Hepatocyte (in vitro differentiated cells): ENCODE data around the gene SLC38A11. TPM values are rescaled to one million over a fixed set of nuclear protein-coding genes. Genes with fewer than 3 reads are reported as not detected.

Experiments
- DNase-seq: peaks from one replicate; pipeline ENCODE4 v3.0.0-alpha.2; 2016; ENCODE audit warnings: low spot score
- H2AFZ ChIP-seq: fragments of 200-600 bp; sonication (generic); 2 replicates; pipeline ENCODE4 v1.6.0; 2016; ENCODE audit warnings: antibody characterized with exemption, mild to moderate bottlenecking
- H3K27ac ChIP-seq: fragments of 200-600 bp; sonication (generic); 2 replicates; pipeline ENCODE4 v1.5.1; 2016; ENCODE audit warnings: mild to moderate bottlenecking
- H3K27me3 ChIP-seq: fragments of 200-600 bp; sonication (generic); 2 replicates; pipeline ENCODE4 v1.6.1; 2016
- H3K36me3 ChIP-seq: fragments of 200-600 bp; sonication (generic); replicated peaks from 2 replicates; pipeline ENCODE4 v1.5.1; 2016; ENCODE audit warnings: low read depth; ENCODE audit not compliant: insufficient read depth
- H3K4me1 ChIP-seq: fragments of 200-600 bp; sonication (generic); 2 replicates; pipeline ENCODE4 v1.5.1; 2016; ENCODE audit warnings: mild to moderate bottlenecking, moderate library complexity; ENCODE audit not compliant: insufficient read depth
- H3K4me2 ChIP-seq: fragments of 200-600 bp; sonication (generic); 2 replicates; pipeline ENCODE4 v1.6.0; 2016
- H3K4me3 ChIP-seq: fragments of 200-600 bp; sonication (generic); 2 replicates; pipeline ENCODE4 v1.5.1; 2016; ENCODE audit warnings: mild to moderate bottlenecking
- H3K79me2 ChIP-seq: fragments of 200-600 bp; sonication (generic); 2 replicates; pipeline ENCODE4 v1.6.0; 2017; ENCODE audit warnings: mild to moderate bottlenecking
- H3K9me2 ChIP-seq: fragments of 200-600 bp; sonication (generic); replicated peaks from 2 replicates; pipeline ENCODE4 v1.6.0; 2017; ENCODE audit warnings: mild to moderate bottlenecking; ENCODE audit not compliant: insufficient read depth
- H3K9me3 ChIP-seq: fragments of 200-600 bp; sonication (generic); 2 replicates; pipeline ENCODE4 v1.5.1; 2016; ENCODE audit warnings: low read depth, mild to moderate bottlenecking
- H4K20me1 ChIP-seq: fragments of 200-600 bp; sonication (generic); 2 replicates; pipeline ENCODE4 v1.6.0; 2016; ENCODE audit warnings: mild to moderate bottlenecking; ENCODE audit not compliant: insufficient read depth, poor library complexity, severe bottlenecking
- CTCF ChIP-seq: fragments of 200-600 bp; sonication (generic); IDR thresholded peaks from 2 replicates; pipeline ENCODE4 v1.5.1; 2016; ENCODE audit warnings: antibody characterized with exemption, mild to moderate bottlenecking; ENCODE audit not compliant: poor library complexity
- EZH2 ChIP-seq: fragments of 200-600 bp; sonication (generic); IDR thresholded peaks from 2 replicates; pipeline ENCODE4 v1.6.1; 2016; ENCODE audit warnings: antibody characterized with exemption, mild to moderate bottlenecking, borderline replicate concordance
- EZH2phosphoT487 ChIP-seq: fragments of 200-600 bp; sonication (generic); IDR thresholded peaks from one replicate; pipeline ENCODE4 v1.6.1; 2018; ENCODE audit warnings: antibody characterized with exemption, mild to moderate bottlenecking, low read depth, moderate library complexity; ENCODE audit not compliant: unreplicated experiment, severe bottlenecking
- WGBS: methylation state at CpG from one replicate; pipeline ENCODE4 v1.1.6; 2016; ENCODE audit warnings: low lambda C conversion rate; ENCODE audit errors: missing lambda C conversion rate; 5-methylcytosine and 5-hydroxymethylcytosine counted together
- polyA plus RNA-seq: library from polyadenylated mRNA; unstranded; fragments of >200 nt; fragmentation: Nextera tagmentation; extraction: Ambion mirVana; gene quantifications from 2 replicates; pipeline ENCODE4 v1.2.1, GENCODE V29; 2016
- total RNA-seq: library from RNA; depleted of rRNA; stranded (reverse); fragments of >200 nt; gene quantifications from 2 replicates; pipeline ENCODE4 v1.2.3, GENCODE V29; 2014

SLC38A11 gene
- total and polyA plus RNA-seq, 2 experiments from 2014 or later = 7.7 to 8.4 TPM

- Histone ChIP-seq H3K4me3 (no peak overlapping the region), H3K4me2 (no peak overlapping the region), H4K20me1 (no peaks in the 10 kb centered on the region), H3K79me2 (no peaks in the 10 kb centered on the region), H3K9me3 (no peaks in the 10 kb centered on the region), H3K36me3 (no peaks in the 10 kb centered on the region), H3K4me1 (peaks cover 8% of the 10 kb centered on the region), H2AFZ (no peak overlapping the region), H3K9me2 (no peaks in the 10 kb centered on the region), H3K27ac (no peak overlapping the region), H3K27me3 (no peaks in the 10 kb centered on the region)
- DNase-seq = no peak
- WGBS = 55% methylated on average over 3 of the region's 3 CpGs
- TF ChIP-seq CTCF (no peak), EZH2phosphoT487 (no peak), EZH2 (no peak)
Observed at GRCh38 chr2:164976301-164976700, 21.0 kb upstream of the SLC38A11 start.

GRCh38 chr2:164975891-164976290 is 20.6 kb upstream of the SLC38A11 start:
- Histone ChIP-seq H4K20me1 (no peaks in the 10 kb centered on the region), H3K4me1 (peaks cover 4% of the 10 kb centered on the region), H3K36me3 (no peaks in the 10 kb centered on the region), H3K9me2 (no peaks in the 10 kb centered on the region), H3K4me2 (no peak overlapping the region), H3K27ac (no peak overlapping the region), H3K27me3 (no peaks in the 10 kb centered on the region), H3K79me2 (no peaks in the 10 kb centered on the region), H3K4me3 (no peak overlapping the region), H3K9me3 (no peaks in the 10 kb centered on the region), H2AFZ (no peak overlapping the region)
- no peak for DNase-seq
- WGBS = 60% methylated on average over 1 of the region's 1 CpG
- TF ChIP-seq CTCF = no peak
- TF ChIP-seq EZH2phosphoT487 = no peak
- TF ChIP-seq EZH2 = no peak

- peak overlapping the region; percentile 13 for H3K27ac ChIP-seq
- TF ChIP-seq EZH2 (no peak), CTCF (no peak), EZH2phosphoT487 (no peak)
- no peak for DNase-seq
- no peaks in the 10 kb centered on the region for H3K27me3 ChIP-seq
- no peaks in the 10 kb centered on the region for H3K9me3 ChIP-seq
- H3K79me2 ChIP-seq = no peaks in the 10 kb centered on the region
- H4K20me1 ChIP-seq = no peaks in the 10 kb centered on the region
- H2AFZ ChIP-seq = no peak overlapping the region
- H3K4me1 ChIP-seq = peaks cover 3% of the 10 kb centered on the region
- H3K4me3 ChIP-seq = no peak overlapping the region
- WGBS = 57% methylated on average over 1 of the region's 1 CpG
- no peaks in the 10 kb centered on the region for H3K9me2 ChIP-seq
- H3K4me2 ChIP-seq = no peak overlapping the region
- H3K36me3 ChIP-seq = no peaks in the 10 kb centered on the region
Observed at GRCh38 chr2:164974221-164974620, 18.9 kb upstream of the SLC38A11 start.

- H3K79me2 ChIP-seq = no peaks in the 10 kb centered on the region
- H3K4me2 ChIP-seq = no peak overlapping the region
- no peaks in the 10 kb centered on the region for H3K36me3 ChIP-seq
- no peak overlapping the region for H3K27ac ChIP-seq
- no peak for DNase-seq
- no peak overlapping the region for H3K4me3 ChIP-seq
- H3K4me1 ChIP-seq = peaks cover 3% of the 10 kb centered on the region
- H3K9me3 ChIP-seq = no peaks in the 10 kb centered on the region
- TF ChIP-seq EZH2 = no peak
- TF ChIP-seq EZH2phosphoT487 = no peak
- TF ChIP-seq CTCF = no peak
- WGBS = 58% methylated on average over 4 of the region's 4 CpGs
- H3K27me3 ChIP-seq = no peaks in the 10 kb centered on the region
- H4K20me1 ChIP-seq = no peaks in the 10 kb centered on the region
- H3K9me2 ChIP-seq = no peaks in the 10 kb centered on the region
- no peak overlapping the region for H2AFZ ChIP-seq
Observed at GRCh38 chr2:164972216-164972615, 16.9 kb upstream of the SLC38A11 start.
